Bronchial epithelial cell (primary cell): Measurements from ENCODE around the gene GLOD4. TPM values are rescaled to one million over a fixed set of nuclear protein-coding genes. Genes with fewer than 3 reads are reported as not detected.
A peak's percentile ranks its signal among the peaks of the same experiment; 100 is the strongest.

Source experiments
- DNase-seq: peaks from one replicate; pipeline ENCODE4 v3.0.0-alpha.2; 2010; ENCODE audit warnings: low read depth
- FAIRE-seq: peaks from 2 replicates; lab custom pipeline; 2011; peaks lifted over from hg19 to GRCh38; lab: Jason Lieb, UNC
- H3K27me3 ChIP-seq: 2 replicates; pipeline ENCODE4 v1.5.1; 2011; ENCODE audit warnings: low read length; ENCODE audit not compliant: control insufficient read depth, insufficient read depth
- H3K36me3 ChIP-seq: 2 replicates; pipeline ENCODE4 v1.5.1; 2011; ENCODE audit warnings: low read length; ENCODE audit not compliant: control insufficient read depth, insufficient read depth
- H3K4me3 ChIP-seq: 2 replicates; pipeline ENCODE4 v1.5.1; 2011; ENCODE audit warnings: mild to moderate bottlenecking, low read depth, low read length, control low read depth
- total RNA-seq: library from RNA; depleted of rRNA; stranded (reverse); fragments of >200 nt; gene quantifications from 2 replicates; pipeline ENCODE4 v1.2.1, GENCODE V29; 2014
- TF ChIP-seq, protein P1 (sequence below): IDR thresholded peaks from 2 replicates; pipeline ENCODE4 v1.5.1; 2011; ENCODE audit warnings: mild to moderate bottlenecking, moderate library complexity, low read length, control low read depth, inconsistent platforms; ENCODE audit not compliant: insufficient read depth, severe bottlenecking

The GLOD4 gene
- total RNA-seq, 1 donor from 2014 or later, result 93.2 TPM

DNA sequence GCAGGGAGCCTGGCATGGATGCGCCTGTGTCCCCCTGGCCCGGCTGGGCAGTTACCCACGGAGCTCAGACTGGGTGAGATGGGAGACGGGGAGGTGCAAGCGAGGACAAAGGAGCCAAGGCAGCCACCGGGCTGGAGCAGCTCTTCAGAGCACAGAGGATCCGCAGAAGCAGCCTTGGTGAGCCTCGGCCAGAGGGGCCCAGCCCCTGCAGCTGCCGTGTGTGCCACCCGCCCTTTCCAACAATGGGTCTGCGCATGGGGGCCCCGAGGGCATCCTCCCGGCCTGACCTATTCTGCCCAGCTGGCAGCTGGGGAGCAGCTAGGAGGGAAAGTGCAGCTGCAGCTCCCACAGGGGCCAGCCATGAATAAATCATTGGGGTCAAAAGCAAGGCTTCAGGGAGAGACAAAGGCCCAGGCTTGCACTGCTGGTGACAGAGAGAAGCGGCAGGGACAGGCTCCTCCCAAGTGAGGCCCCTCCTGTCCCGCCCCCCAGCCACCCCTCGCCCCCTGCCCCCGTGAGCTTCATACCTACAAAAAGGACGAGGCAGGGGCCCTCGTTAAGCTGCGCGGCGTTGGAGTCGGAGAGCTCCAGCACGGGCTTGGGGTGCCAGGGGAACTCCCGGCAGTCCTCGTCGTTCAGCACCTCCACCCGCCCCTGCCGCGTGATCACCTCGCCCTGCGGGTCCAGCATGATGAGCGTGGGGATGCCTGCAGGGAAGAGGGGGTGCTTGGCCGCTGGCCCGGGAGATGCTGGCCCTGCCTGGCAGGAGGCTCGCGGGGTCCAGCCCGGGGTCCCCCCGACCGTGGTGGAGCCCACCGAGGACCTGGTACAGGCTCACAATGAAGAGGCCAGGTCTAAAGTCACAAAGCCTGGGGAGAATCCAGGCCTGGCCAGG, 22.7 kb upstream of the GLOD4 start:
- TF ChIP-seq, protein P1, sequence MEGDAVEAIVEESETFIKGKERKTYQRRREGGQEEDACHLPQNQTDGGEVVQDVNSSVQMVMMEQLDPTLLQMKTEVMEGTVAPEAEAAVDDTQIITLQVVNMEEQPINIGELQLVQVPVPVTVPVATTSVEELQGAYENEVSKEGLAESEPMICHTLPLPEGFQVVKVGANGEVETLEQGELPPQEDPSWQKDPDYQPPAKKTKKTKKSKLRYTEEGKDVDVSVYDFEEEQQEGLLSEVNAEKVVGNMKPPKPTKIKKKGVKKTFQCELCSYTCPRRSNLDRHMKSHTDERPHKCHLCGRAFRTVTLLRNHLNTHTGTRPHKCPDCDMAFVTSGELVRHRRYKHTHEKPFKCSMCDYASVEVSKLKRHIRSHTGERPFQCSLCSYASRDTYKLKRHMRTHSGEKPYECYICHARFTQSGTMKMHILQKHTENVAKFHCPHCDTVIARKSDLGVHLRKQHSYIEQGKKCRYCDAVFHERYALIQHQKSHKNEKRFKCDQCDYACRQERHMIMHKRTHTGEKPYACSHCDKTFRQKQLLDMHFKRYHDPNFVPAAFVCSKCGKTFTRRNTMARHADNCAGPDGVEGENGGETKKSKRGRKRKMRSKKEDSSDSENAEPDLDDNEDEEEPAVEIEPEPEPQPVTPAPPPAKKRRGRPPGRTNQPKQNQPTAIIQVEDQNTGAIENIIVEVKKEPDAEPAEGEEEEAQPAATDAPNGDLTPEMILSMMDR, result no peak
- H3K36me3 ChIP-seq, result peaks cover 22% of the 10 kb centered on the region

DNA sequence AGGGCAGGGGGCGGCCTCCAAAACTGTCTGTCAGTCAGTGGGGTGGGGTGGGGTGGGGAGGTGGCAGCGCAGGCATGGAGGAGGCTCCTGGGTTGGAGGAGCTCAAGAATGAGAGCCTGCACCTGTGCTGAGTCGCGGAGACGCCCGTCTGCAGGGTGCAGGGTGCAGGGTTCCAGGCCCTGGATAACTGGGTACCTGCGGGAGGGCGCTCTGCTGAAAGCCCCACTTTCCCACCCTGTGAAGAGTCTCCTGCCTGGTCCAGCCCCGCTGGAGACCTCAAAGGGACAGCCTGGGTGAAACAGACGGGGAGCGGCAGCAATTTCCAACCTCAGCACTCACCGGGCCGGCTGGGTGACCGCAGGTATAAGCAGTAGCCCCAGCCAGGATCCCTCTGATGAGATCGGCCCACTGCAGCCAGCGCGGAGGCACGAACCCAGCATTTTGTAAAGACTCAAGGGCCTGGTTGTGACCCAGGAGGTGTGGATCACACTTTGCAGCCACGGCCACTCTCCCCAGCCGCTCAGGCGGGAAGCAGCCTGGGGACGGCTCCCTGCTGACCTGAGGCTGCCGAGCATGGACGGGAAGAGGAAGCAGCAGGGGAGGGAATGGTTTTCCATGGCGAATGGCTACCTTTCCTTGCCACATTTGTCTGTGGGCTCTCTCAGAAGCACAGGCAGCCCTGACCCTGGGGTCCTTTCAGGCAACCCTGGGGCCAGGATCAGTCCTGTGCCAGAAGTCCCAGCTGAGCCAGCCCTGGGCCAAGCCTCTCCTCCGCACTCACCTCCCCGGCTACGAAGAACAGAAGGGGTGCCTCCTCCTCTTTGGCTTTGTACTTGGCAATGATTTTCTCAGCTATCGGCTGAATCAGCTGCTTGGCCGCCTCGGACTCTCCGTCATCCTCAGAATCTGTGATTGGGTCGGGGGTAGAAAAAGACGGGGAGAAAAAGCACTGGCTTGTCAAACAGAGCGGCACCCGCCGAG, 21.1 kb upstream of the GLOD4 start:
- Histone ChIP-seq H3K36me3 (peaks cover 23% of the 10 kb centered on the region), H3K4me3 (no peak overlapping the region), H3K27me3 (no peaks in the 10 kb centered on the region)
- TF ChIP-seq, protein P1, result no peak
- DNase-seq, result no peak
- FAIRE-seq, result no peak

More for the DNA sequence above, 22.7 kb upstream of the GLOD4 start:
- FAIRE-seq, result no peak
- Histone ChIP-seq H3K4me3 (no peak overlapping the region), H3K27me3 (no peaks in the 10 kb centered on the region)
- no peak for DNase-seq

GRCh38 chr17:802481-802880, 20.4 kb upstream of the GLOD4 start:
- Histone ChIP-seq H3K27me3 (no peaks in the 10 kb centered on the region), H3K4me3 (no peak overlapping the region), H3K36me3 (peaks cover 20% of the 10 kb centered on the region)
- FAIRE-seq, result no peak
- TF ChIP-seq, protein P1, result no peak
- DNase-seq, result no peak

GRCh38 chr17:801660-802059, 19.6 kb upstream of the GLOD4 start:
- FAIRE-seq, result no peak
- Histone ChIP-seq H3K27me3 (no peaks in the 10 kb centered on the region), H3K36me3 (peaks cover 19% of the 10 kb centered on the region), H3K4me3 (no peak overlapping the region)
- no peak for DNase-seq
- TF ChIP-seq, protein P1, result no peak

GRCh38 chr17:800446-801242, 18.6 kb upstream of the GLOD4 start:
- DNase-seq, result no peak
- Histone ChIP-seq H3K36me3 (peaks cover 19% of the 10 kb centered on the region), H3K27me3 (no peaks in the 10 kb centered on the region), H3K4me3 (no peak overlapping the region)
- TF ChIP-seq, protein P1, result no peak
- FAIRE-seq, result peak; percentile 43
